Skeletal muscle satellite cell (primary cell): ENCODE results near the gene TMOD1.

Experiments
- H3K27me3 ChIP-seq: 2 replicates; pipeline ENCODE4 v1.7.0; 2013; ENCODE audit warnings: low read length; ENCODE audit not compliant: control insufficient read depth, insufficient read depth
- H3K36me3 ChIP-seq: 2 replicates; pipeline ENCODE4 v1.7.0; 2013; ENCODE audit warnings: mild to moderate bottlenecking, control low read depth, low read length; ENCODE audit not compliant: insufficient read depth
- H3K4me1 ChIP-seq: 2 replicates; pipeline ENCODE4 v1.7.0; 2013; ENCODE audit warnings: low read length; ENCODE audit not compliant: control insufficient read depth, insufficient read depth
- H3K4me2 ChIP-seq: 2 replicates; pipeline ENCODE4 v1.7.0; 2013; ENCODE audit warnings: mild to moderate bottlenecking, low read length
- H3K4me3 ChIP-seq: 2 replicates; pipeline ENCODE4 v1.7.0; 2013; ENCODE audit warnings: low read length
- H3K9ac ChIP-seq: 2 replicates; pipeline ENCODE4 v1.7.0; 2013; ENCODE audit warnings: mild to moderate bottlenecking, low read depth, low read length, moderate library complexity
- H3K9me3 ChIP-seq: replicated peaks from 2 replicates; pipeline ENCODE4 v1.7.0; 2013; ENCODE audit warnings: mild to moderate bottlenecking, control low read depth, low read length

The TMOD1 gene

GRCh38 chr9:97500765-97501176, 695 bp upstream of the TMOD1 start:
- peaks cover 8% of the 10 kb centered on the region for H3K4me1 ChIP-seq
- H3K27me3 ChIP-seq: peaks cover 60% of the 10 kb centered on the region
- no peaks in the 10 kb centered on the region for H3K36me3 ChIP-seq
- H3K9me3 ChIP-seq: no peaks in the 10 kb centered on the region
- H3K9ac ChIP-seq: no peak overlapping the region
- peak overlapping the region; percentile 58 for H3K4me3 ChIP-seq
- H3K4me2 ChIP-seq: peak overlapping the region; percentile 63

GRCh38 chr9:97501972-97502221, 431 bp downstream of the TMOD1 start:
- no peaks in the 10 kb centered on the region for H3K36me3 ChIP-seq
- H3K9ac ChIP-seq: no peak overlapping the region
- H3K9me3 ChIP-seq: no peaks in the 10 kb centered on the region
- H3K4me2 ChIP-seq: peak overlapping the region; percentile 85
- H3K27me3 ChIP-seq: peaks cover 71% of the 10 kb centered on the region
- H3K4me1 ChIP-seq: peaks cover 8% of the 10 kb centered on the region
- peak overlapping the region; percentile 66 for H3K4me3 ChIP-seq

GRCh38 chr9:97502222-97502983, 937 bp downstream of the TMOD1 start:
- H3K4me3 ChIP-seq: peak overlapping the region; percentile 66
- H3K4me2 ChIP-seq: peak overlapping the region; percentile 85
- peaks cover 8% of the 10 kb centered on the region for H3K4me1 ChIP-seq
- peaks cover 75% of the 10 kb centered on the region for H3K27me3 ChIP-seq
- no peaks in the 10 kb centered on the region for H3K9me3 ChIP-seq
- H3K36me3 ChIP-seq: no peaks in the 10 kb centered on the region
- H3K9ac ChIP-seq: no peak overlapping the region

GRCh38 chr9:97502984-97503861, 1.8 kb downstream of the TMOD1 start:
- no peak overlapping the region for H3K9ac ChIP-seq
- no peak overlapping the region for H3K4me2 ChIP-seq
- no peaks in the 10 kb centered on the region for H3K9me3 ChIP-seq
- peaks cover 79% of the 10 kb centered on the region for H3K27me3 ChIP-seq
- H3K4me3 ChIP-seq: no peak overlapping the region
- peaks cover 8% of the 10 kb centered on the region for H3K4me1 ChIP-seq
- H3K36me3 ChIP-seq: no peaks in the 10 kb centered on the region

- peaks cover 85% of the 10 kb centered on the region for H3K27me3 ChIP-seq
These were observed 2.4 kb downstream of the TMOD1 start for GRCh38 chr9:97503862-97504210.

GRCh38 chr9:97504381-97505216, 3.1 kb downstream of the TMOD1 start:
- Histone ChIP-seq H3K9ac (no peak overlapping the region), H3K4me1 (peaks cover 8% of the 10 kb centered on the region), H3K9me3 (no peaks in the 10 kb centered on the region), H3K4me3 (no peak overlapping the region), H3K36me3 (no peaks in the 10 kb centered on the region), H3K4me2 (no peak overlapping the region), H3K27me3 (peaks cover 84% of the 10 kb centered on the region)

More at GRCh38 chr9:97503862-97504210, 2.4 kb downstream of the TMOD1 start:
- H3K4me1 ChIP-seq: peaks cover 8% of the 10 kb centered on the region
- no peak overlapping the region for H3K4me2 ChIP-seq
- H3K9ac ChIP-seq: no peak overlapping the region
- H3K9me3 ChIP-seq: no peaks in the 10 kb centered on the region
- no peaks in the 10 kb centered on the region for H3K36me3 ChIP-seq
- no peak overlapping the region for H3K4me3 ChIP-seq

GRCh38 chr9:97505845-97506244, 4.4 kb downstream of the TMOD1 start:
- H3K27me3 ChIP-seq: peaks cover 72% of the 10 kb centered on the region
- H3K4me3 ChIP-seq: no peak overlapping the region
- no peaks in the 10 kb centered on the region for H3K36me3 ChIP-seq

GRCh38 chr9:97506306-97506705, 4.8 kb downstream of the TMOD1 start:
- Histone ChIP-seq H3K4me1 (peaks cover 11% of the 10 kb centered on the region), H3K4me3 (no peak overlapping the region), H3K27me3 (peaks cover 68% of the 10 kb centered on the region), H3K4me2 (no peak overlapping the region), H3K9ac (no peak overlapping the region), H3K9me3 (no peaks in the 10 kb centered on the region), H3K36me3 (no peaks in the 10 kb centered on the region)

More at GRCh38 chr9:97505845-97506244, 4.4 kb downstream of the TMOD1 start:
- no peaks in the 10 kb centered on the region for H3K9me3 ChIP-seq
- peaks cover 11% of the 10 kb centered on the region for H3K4me1 ChIP-seq
- H3K4me2 ChIP-seq: no peak overlapping the region
- H3K9ac ChIP-seq: no peak overlapping the region

GRCh38 chr9:97506787-97507186, 5.3 kb downstream of the TMOD1 start:
- Histone ChIP-seq H3K27me3 (peaks cover 68% of the 10 kb centered on the region), H3K9me3 (no peaks in the 10 kb centered on the region), H3K9ac (no peak overlapping the region), H3K4me2 (no peak overlapping the region), H3K36me3 (no peaks in the 10 kb centered on the region), H3K4me3 (no peak overlapping the region), H3K4me1 (peaks cover 10% of the 10 kb centered on the region)

- Histone ChIP-seq H3K4me2 (no peak overlapping the region), H3K4me1 (peaks cover 3% of the 10 kb centered on the region), H3K4me3 (no peak overlapping the region), H3K36me3 (no peaks in the 10 kb centered on the region), H3K27me3 (peaks cover 60% of the 10 kb centered on the region), H3K9me3 (no peaks in the 10 kb centered on the region), H3K9ac (no peak overlapping the region)
These were observed 6.0 kb downstream of the TMOD1 start for GRCh38 chr9:97507428-97507984.

GRCh38 chr9:97508852-97509251, 7.4 kb downstream of the TMOD1 start:
- Histone ChIP-seq H3K4me3 (no peak overlapping the region), H3K27me3 (peaks cover 52% of the 10 kb centered on the region), H3K4me2 (no peak overlapping the region), H3K9me3 (no peaks in the 10 kb centered on the region), H3K36me3 (no peaks in the 10 kb centered on the region), H3K9ac (no peak overlapping the region), H3K4me1 (peaks cover 3% of the 10 kb centered on the region)
